HS-27A (cell line): Measurements from ENCODE around the gene BCAP31.
"Not testable (repeated sequence)": the region's sequence is repeated elsewhere in the genome, so short reads cannot be mapped to it uniquely, and the experiment has no call there.

ENCODE experiments used
- DNase-seq: peaks from one replicate; pipeline ENCODE4 v3.0.0-alpha.2; 2012; ENCODE audit warnings: low read depth, missing footprints

The BCAP31 gene

DNA sequence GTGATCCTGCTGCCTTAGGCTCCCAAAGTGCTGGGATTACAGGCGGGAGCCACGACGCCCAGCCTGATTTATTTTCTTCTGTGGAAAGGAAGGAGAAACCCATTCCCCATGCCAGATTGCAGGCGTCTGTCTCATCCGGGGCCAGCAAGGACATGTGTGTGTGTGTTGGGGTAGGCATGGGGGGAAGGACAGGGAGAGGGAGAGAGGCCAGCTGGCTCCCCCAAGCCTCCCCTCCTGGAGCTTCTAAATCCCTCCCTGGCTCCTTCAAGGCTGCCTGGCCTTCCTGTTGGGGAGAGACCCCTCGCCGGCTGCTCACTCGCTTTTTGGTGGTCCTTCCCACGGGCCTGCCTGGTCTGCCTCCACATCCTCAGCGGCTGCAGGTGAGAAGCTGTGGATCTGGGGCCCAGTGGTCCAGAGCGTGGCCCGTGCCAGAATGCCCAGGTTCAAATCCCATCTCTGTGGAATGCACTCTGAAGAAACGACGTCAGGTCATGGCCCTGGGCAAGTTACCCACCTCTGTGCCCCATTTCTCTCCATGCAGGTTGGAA lies 38.5 kb upstream of the BCAP31 start:
- DNase-seq, result no peak

DNA sequence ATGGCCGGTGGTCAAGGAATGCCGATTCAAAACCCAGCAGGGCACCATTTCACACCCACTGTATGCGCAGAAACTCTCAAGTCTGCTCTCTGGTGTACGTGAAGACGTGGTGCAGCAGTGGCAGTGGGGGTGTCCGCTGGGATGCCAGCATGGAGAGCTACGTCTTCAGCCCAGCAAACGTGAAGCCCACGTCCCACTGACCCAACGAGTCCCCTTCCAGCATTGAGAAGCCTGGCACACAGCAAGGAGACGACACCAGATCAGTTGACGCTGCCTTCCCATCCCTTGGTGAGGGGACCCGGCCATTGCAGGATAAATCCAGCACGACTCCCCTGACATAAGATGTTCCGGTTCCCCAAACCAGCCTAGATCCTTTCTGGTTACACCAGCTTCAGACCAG lies 37.7 kb upstream of the BCAP31 start:
- no peak for DNase-seq

DNA sequence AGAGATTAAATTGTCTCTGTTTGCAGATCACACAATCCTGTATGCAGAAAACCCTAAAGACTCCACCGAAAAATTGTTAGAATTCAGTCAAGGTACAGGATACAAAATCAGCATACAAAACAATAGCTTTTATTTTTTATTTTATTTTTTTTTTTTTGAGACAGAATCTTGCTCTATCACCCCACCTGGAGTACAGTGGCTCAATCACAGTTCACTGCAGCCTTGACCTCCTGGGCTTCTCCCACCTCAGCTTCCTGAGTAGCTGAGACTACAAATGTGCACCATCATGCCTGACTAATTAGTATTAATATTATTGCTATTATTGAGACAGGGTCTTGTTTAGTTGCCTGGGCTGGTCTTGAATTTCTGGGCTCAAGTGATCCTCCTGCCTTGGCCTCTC lies 30.9 kb upstream of the BCAP31 start:
- DNase-seq, result no peak

GRCh38 chrX:153750127-153750774 lies 26.1 kb upstream of the BCAP31 start:
- DNase-seq, result no peak

- not testable (repeated sequence) for DNase-seq
Observed at GRCh38 chrX:153749017-153749416, 24.8 kb upstream of the BCAP31 start.

- DNase-seq, result not testable (repeated sequence)
Observed at GRCh38 chrX:153746991-153747390, 22.8 kb upstream of the BCAP31 start.

DNA sequence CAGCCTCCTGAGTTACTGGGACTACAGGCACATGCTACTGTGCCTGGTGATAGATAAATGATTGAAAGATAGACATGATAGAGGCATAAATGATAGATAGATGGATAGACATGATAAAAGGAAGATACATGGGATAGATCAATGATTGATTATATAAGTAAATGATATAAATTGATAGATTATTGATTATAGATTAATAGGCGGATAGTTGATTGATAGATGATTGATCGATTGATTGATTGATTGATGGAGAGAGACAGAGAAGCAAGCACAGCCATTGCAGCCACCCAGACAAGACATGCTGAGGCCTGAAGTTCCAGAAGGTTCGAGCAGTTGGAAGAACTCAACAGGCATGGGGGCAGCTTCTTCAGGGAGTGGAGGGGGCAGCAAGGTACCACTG lies 22.2 kb upstream of the BCAP31 start:
- no peak for DNase-seq

GRCh38 chrX:153745067-153745433 lies 20.9 kb upstream of the BCAP31 start:
- DNase-seq, result not testable (repeated sequence)

- no peak for DNase-seq
Observed at GRCh38 chrX:153744210-153745066, 20.3 kb upstream of the BCAP31 start.

- not testable (repeated sequence) for DNase-seq
Observed at GRCh38 chrX:153743468-153744209, 19.5 kb upstream of the BCAP31 start.

DNA sequence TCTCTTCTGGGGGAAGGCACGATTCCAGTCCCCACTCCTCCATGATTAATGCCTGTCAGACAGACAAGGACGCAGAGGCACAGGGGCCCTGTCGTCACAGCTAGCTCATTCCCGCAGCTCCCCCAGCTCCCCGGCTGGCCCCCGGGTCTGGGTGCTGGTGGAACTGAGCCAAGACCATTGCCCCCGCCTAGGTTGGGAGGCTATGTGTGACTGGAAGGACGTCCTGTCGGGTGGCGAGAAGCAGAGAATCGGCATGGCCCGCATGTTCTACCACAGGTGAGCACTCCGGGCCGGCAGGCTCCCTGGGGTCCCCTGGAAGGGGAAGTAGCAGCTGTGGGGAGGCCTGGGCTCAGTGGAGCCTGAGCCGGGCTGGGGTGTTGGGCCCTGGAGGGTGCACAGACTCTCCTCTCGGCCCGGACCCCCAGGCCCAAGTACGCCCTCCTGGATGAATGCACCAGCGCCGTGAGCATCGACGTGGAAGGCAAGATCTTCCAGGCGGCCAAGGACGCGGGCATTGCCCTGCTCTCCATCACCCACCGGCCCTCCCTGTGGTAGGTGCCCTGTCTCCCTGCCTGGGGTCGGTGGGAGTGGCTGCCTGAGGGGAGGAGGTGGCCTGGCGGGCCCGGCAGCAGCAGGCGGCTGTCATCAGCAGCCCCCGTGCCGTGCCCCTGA lies 18.7 kb upstream of the BCAP31 start:
- DNase-seq, result not testable (repeated sequence)

DNA sequence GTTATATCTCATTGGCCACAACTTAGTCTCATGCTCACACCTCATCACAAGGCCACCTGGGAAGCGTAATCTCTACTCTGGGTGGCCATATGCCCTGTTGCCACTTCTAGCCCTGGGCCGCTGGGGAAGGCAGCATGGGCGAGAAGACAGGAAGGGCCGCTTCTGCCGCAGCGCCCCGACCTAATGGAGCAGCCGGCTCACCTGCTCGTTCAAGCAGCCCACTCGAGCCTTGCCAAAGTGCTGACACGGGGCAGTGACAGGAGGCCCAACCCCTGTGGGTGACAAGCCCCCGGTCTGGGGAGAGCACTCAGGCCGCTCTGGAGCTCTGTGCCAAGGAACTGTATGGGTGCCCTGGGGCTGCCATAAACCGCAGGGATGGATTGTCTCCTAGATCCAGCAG lies 17.9 kb upstream of the BCAP31 start:
- not testable (repeated sequence) for DNase-seq

- no peak for DNase-seq
Observed at GRCh38 chrX:153741446-153741845, 17.3 kb upstream of the BCAP31 start.

GRCh38 chrX:153740631-153741222 lies 16.5 kb upstream of the BCAP31 start:
- DNase-seq, result no peak

GRCh38 chrX:153739754-153740486 lies 15.7 kb upstream of the BCAP31 start:
- no peak for DNase-seq

DNA sequence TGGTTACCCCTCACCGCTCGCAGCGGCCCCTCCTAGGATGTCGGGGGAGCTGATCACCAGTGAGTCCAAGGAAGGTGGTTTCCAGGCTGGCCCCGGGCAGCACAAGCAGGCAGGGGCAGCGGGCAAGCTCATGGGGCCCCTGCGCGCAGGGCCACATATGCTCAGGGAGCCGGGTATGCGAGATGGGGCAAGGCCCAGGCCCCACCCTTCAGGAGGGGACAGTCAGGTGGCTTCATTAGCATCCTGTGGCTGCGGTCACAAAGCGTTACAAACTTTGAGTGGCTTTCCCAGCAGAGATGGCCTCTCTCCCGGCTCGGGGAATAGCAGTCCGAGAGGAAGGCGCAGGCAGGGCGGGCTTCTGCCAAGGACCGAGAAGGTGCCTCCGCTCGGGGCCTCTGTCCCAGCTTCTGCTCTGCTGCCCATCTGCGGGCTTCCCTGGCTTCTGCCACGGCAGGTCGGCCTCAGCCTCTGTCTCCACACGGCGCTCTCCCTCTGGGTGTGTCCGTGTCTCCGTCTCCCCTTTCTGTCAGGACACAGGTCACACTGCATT lies 13.9 kb upstream of the BCAP31 start:
- no peak for DNase-seq

DNA sequence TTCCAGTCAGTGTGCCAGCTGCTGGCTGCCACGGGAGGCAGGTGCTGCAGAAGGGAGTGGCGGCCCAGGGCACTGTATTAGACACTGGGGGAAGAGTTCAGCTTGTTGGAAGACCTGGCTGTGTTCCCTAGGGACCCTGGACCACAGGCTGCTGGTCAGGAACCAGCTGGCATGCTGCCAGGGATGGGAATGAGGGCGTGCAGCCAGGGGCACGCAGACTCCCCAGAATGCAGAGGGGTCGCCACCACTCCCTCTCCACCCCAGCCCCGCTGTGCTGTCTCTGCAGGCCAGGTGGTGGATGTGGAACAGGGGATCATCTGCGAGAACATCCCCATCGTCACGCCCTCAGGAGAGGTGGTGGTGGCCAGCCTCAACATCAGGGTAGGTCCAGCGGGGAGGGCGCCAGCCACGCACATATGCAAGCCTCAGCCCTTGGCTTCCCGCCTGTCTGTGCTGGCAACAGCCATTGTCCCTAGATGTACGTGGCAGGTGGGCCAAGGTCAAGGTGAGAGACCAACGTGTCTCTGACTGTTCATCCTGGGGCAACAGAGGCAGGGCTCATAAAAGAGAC lies 12.8 kb upstream of the BCAP31 start:
- no peak for DNase-seq

- no peak for DNase-seq
Observed at GRCh38 chrX:153736071-153736820, 12.1 kb upstream of the BCAP31 start.

GRCh38 chrX:153735274-153735673 lies 11.1 kb upstream of the BCAP31 start:
- DNase-seq, result no peak
